OCI-LY7 (cell line): ENCODE data around the gene KDM1B. TPM values are rescaled to one million over a fixed set of nuclear protein-coding genes. Genes with fewer than 3 reads are reported as not detected.

Source experiments
- BruUV-seq: library from RNA; stranded (reverse); fragments of 400-500 nt; replicated peaks from 2 replicates; lab custom pipeline; 2021; lab: Mats Ljungman, UMichigan
- CTCF ChIA-PET: fragments of 300-600 bp; sonication (Branson Sonifier 250); formaldehyde crosslinking; loops from one replicate; lab custom pipeline; 2022; ENCODE audit warnings: antibody characterized with exemption; ENCODE audit not compliant: unreplicated experiment; lab: Charles Lee
- POLR2A ChIA-PET: fragments of 300-600 bp; sonication (Branson Sonifier 250); formaldehyde crosslinking; loops from one replicate; lab custom pipeline; 2022; ENCODE audit warnings: antibody characterized with exemption; lab: Charles Lee
- DNase-seq: peaks from one replicate; pipeline ENCODE4 v3.0.0-alpha.2; 2015; ENCODE audit warnings: low spot score
- H2AFZ ChIP-seq: fragments of 200-600 bp; sonication (generic), shearing (Covaris generic); 2 replicates; pipeline ENCODE4 v1.6.1; 2014; ENCODE audit warnings: mild to moderate bottlenecking, antibody characterized with exemption, low read length, moderate library complexity
- H3K27ac ChIP-seq: fragments of 200-600 bp; sonication (generic); 2 replicates; pipeline ENCODE4 v1.5.1; 2014; ENCODE audit warnings: mixed run types, low read depth, mild to moderate bottlenecking, moderate library complexity, low read length, inconsistent platforms; ENCODE audit not compliant: poor library complexity, severe bottlenecking
- H3K36me3 ChIP-seq: fragments of 200-600 bp; sonication (generic); 2 replicates; pipeline ENCODE4 v1.6.1; 2014; ENCODE audit warnings: mild to moderate bottlenecking, antibody characterized with exemption, low read length, moderate library complexity, mixed read lengths; ENCODE audit not compliant: insufficient read depth
- H3K4me1 ChIP-seq: fragments of 200-600 bp; sonication (generic); 2 replicates; pipeline ENCODE4 v1.5.1; 2014; ENCODE audit warnings: mild to moderate bottlenecking, low read length; ENCODE audit not compliant: insufficient read depth, poor library complexity, severe bottlenecking
- H3K4me2 ChIP-seq: fragments of 200-600 bp; sonication (generic); 2 replicates; pipeline ENCODE4 v1.6.1; 2014; ENCODE audit warnings: mild to moderate bottlenecking, low read length
- H3K4me3 ChIP-seq: fragments of 200-600 bp; sonication (generic); 2 replicates; pipeline ENCODE4 v1.5.1; 2014; ENCODE audit warnings: mild to moderate bottlenecking, low read depth, low read length; ENCODE audit not compliant: poor library complexity, severe bottlenecking
- H3K79me2 ChIP-seq: fragments of 200-600 bp; sonication (generic); 2 replicates; pipeline ENCODE4 v1.6.1; 2016; ENCODE audit warnings: low read depth, mild to moderate bottlenecking, low read length, moderate library complexity, mixed read lengths; ENCODE audit not compliant: insufficient read depth
- H3K9me2 ChIP-seq: fragments of 200-600 bp; sonication (generic); 2 replicates; pipeline ENCODE4 v1.6.1; 2016; ENCODE audit warnings: mild to moderate bottlenecking, low read length, mixed read lengths; ENCODE audit not compliant: insufficient read depth
- H3K9me3 ChIP-seq: fragments of 200-600 bp; sonication (generic); 2 replicates; pipeline ENCODE4 v1.6.1; 2014; ENCODE audit warnings: mild to moderate bottlenecking, mixed run types, low read length, mixed read lengths
- H4K20me1 ChIP-seq: fragments of 200-600 bp; sonication (generic); 2 replicates; pipeline ENCODE4 v1.6.1; 2014; ENCODE audit warnings: mild to moderate bottlenecking, antibody characterized with exemption, low read length, moderate library complexity, mixed read lengths; ENCODE audit not compliant: insufficient read depth
- EZH2phosphoT487 ChIP-seq: fragments of 200-600 bp; sonication (generic); IDR thresholded peaks from 2 replicates; pipeline ENCODE4 v1.6.1; 2018; ENCODE audit warnings: low read depth, borderline replicate concordance, mild to moderate bottlenecking, mixed run types, antibody characterized with exemption, low read length, moderate library complexity, mixed read lengths
- intact Hi-C: fragments of 100-400 bp; cut with micrococcal nuclease; formaldehyde crosslinking; loops from one replicate; pipeline ENCODE4 v1.10.0; 2022; ENCODE audit not compliant: unreplicated experiment
- total RNA-seq, 2 experiments: library from RNA; depleted of rRNA in 1 of 2; stranded (reverse); fragments of >200 nt in 1 of 2; shearing (Covaris generic) in 1 of 2; gene quantifications; 2 replicates each; pipeline ENCODE4 v1.2.3, GENCODE V29; 2014 to 2022
- TF ChIP-seq, protein P1 (sequence below): fragments of 200-600 bp; sonication (generic); conservative IDR thresholded peaks from 2 replicates; pipeline ENCODE4 v1.5.1; 2014; ENCODE audit warnings: mild to moderate bottlenecking, antibody characterized with exemption, low read length, moderate library complexity, mixed read lengths

KDM1B gene
- total RNA-seq, 2 experiments from 2014 or later: 37.6 to 56.4 TPM

DNA sequence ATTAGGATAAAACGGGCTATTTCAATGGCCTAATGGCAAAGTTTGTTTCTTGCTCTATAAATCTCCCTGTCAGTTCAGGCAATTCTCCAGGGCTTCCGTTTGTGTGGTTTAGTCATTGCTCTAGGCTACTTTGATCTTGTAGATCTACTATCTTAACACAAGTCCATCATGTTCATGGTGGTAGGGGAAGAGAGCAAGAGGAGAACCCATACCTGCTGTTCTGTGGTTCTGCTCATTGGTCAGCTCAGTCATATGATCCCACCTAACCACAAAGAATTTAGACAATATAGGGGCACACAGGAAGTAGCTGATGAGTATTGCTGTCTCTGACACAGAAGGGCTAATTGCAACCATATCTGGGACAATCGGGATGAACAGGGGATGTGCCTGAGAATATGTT lies 114.0 kb downstream of the KDM1B start:
- POLR2A ChIA-PET: no interaction called here
- no peak overlapping the region for H3K4me3 ChIP-seq
- H2AFZ ChIP-seq: 0 out of 2 replicates have a peak overlapping the region, but pooled peaks have one; percentile 19
- BruUV-seq: no TSS peak
- no peaks in the 10 kb centered on the region for H3K9me2 ChIP-seq
- H3K27ac ChIP-seq: no peak overlapping the region
- peaks cover 13% of the 10 kb centered on the region for H3K36me3 ChIP-seq
- intact Hi-C loops: no loop called here
- CTCF ChIA-PET: no interaction called here
- no peak overlapping the region for H3K4me2 ChIP-seq
- H3K9me3 ChIP-seq: peaks cover 12% of the 10 kb centered on the region
- H3K79me2 ChIP-seq: no peaks in the 10 kb centered on the region
- H4K20me1 ChIP-seq: no peaks in the 10 kb centered on the region
- DNase-seq: peak; percentile 15
- peaks cover 12% of the 10 kb centered on the region for H3K4me1 ChIP-seq
- TF ChIP-seq EZH2phosphoT487: no peak
- TF ChIP-seq, protein P1, sequence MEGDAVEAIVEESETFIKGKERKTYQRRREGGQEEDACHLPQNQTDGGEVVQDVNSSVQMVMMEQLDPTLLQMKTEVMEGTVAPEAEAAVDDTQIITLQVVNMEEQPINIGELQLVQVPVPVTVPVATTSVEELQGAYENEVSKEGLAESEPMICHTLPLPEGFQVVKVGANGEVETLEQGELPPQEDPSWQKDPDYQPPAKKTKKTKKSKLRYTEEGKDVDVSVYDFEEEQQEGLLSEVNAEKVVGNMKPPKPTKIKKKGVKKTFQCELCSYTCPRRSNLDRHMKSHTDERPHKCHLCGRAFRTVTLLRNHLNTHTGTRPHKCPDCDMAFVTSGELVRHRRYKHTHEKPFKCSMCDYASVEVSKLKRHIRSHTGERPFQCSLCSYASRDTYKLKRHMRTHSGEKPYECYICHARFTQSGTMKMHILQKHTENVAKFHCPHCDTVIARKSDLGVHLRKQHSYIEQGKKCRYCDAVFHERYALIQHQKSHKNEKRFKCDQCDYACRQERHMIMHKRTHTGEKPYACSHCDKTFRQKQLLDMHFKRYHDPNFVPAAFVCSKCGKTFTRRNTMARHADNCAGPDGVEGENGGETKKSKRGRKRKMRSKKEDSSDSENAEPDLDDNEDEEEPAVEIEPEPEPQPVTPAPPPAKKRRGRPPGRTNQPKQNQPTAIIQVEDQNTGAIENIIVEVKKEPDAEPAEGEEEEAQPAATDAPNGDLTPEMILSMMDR: no peak

- DNase-seq: no peak
- BruUV-seq: no TSS peak
- POLR2A ChIA-PET: interaction anchor here (1.3 kb wide), 1 partner anchor 10 kb away, joined by 3 read pairs; no protein-coding TSS in a partner anchor
- TF ChIP-seq, protein P1: no peak
- no peak for TF ChIP-seq EZH2phosphoT487
- Histone ChIP-seq H3K36me3 (peaks cover 13% of the 10 kb centered on the region), H3K4me3 (no peak overlapping the region), H3K4me1 (peaks cover 12% of the 10 kb centered on the region), H3K79me2 (no peaks in the 10 kb centered on the region), H3K9me2 (no peaks in the 10 kb centered on the region), H3K9me3 (peaks cover 12% of the 10 kb centered on the region), H3K4me2 (no peak overlapping the region), H4K20me1 (no peaks in the 10 kb centered on the region), H3K27ac (no peak overlapping the region), H2AFZ (no peak overlapping the region)
- intact Hi-C loops: no loop called here
- CTCF ChIA-PET: no interaction called here
Measured at GRCh38 chr6:18269717-18270116, 114.5 kb downstream of the KDM1B start.

- CTCF ChIA-PET: no interaction called here
- BruUV-seq: no TSS peak
Measured at GRCh38 chr6:18270216-18270615, 115.0 kb downstream of the KDM1B start.

More at GRCh38 chr6:18270216-18270615, 115.0 kb downstream of the KDM1B start:
- H3K9me2 ChIP-seq: no peaks in the 10 kb centered on the region
- H3K27ac ChIP-seq: no peak overlapping the region
- H3K79me2 ChIP-seq: no peaks in the 10 kb centered on the region
- peaks cover 11% of the 10 kb centered on the region for H3K9me3 ChIP-seq
- intact Hi-C loops: no loop called here
- no peak for DNase-seq
- H3K4me2 ChIP-seq: no peak overlapping the region
- H4K20me1 ChIP-seq: no peaks in the 10 kb centered on the region
- no peak overlapping the region for H2AFZ ChIP-seq
- peaks cover 13% of the 10 kb centered on the region for H3K36me3 ChIP-seq
- TF ChIP-seq, protein P1: no peak
- TF ChIP-seq EZH2phosphoT487: no peak
- no peak overlapping the region for H3K4me3 ChIP-seq
- H3K4me1 ChIP-seq: peaks cover 7% of the 10 kb centered on the region
- POLR2A ChIA-PET: interaction anchor here (0.5 to 1.3 kb wide), 4 partner anchors 9 to 63 kb away, joined by 3 to 4 read pairs (median 3); no protein-coding TSS in a partner anchor
